ENCODE measurements around the gene ZNF467.
A peak's percentile ranks its signal among the peaks of the same experiment; 100 is the strongest.

The ZNF467 gene

GRCh38 chr7:149790146-149790548, 16.8 kb upstream of the ZNF467 start:
- ChIA-PET CTCF (interaction anchor here (1.0 to 1.5 kb wide), 3 partner anchors 10 to 128 kb away, joined by 3 to 6 read pairs (median 3); no protein-coding TSS in a partner anchor), POLR2A (no interaction called here)
- peak; percentile 44 for DNase-seq (ENCODE audit: extremely low spot score)
- TF ChIP-seq CTCF (IDR thresholded peaks at IDR 0.05; ENCODE audit: control extremely low read depth, extremely low read depth, low read depth, missing control alignments), result peak; percentile 20

- CTCF ChIA-PET, result no interaction called here
- TF ChIP-seq CTCF (IDR thresholded peaks at IDR 0.05; ENCODE audit: control extremely low read depth, extremely low read depth, low read depth, missing control alignments), result no peak
- DNase-seq (ENCODE audit: extremely low spot score), result no peak
- POLR2A ChIA-PET, result no interaction called here
These were observed 15.7 kb upstream of the ZNF467 start for GRCh38 chr7:149789101-149789500.

- ChIA-PET POLR2A (interaction anchor here (0.6 kb wide), 1 partner anchor 162 kb away, joined by 5 read pairs; no protein-coding TSS in a partner anchor), CTCF (no interaction called here)
- TF ChIP-seq CTCF (IDR thresholded peaks at IDR 0.05; ENCODE audit: control extremely low read depth, extremely low read depth, low read depth, missing control alignments), result no peak
- DNase-seq (ENCODE audit: extremely low spot score), result no peak
These were observed 15.0 kb upstream of the ZNF467 start for GRCh38 chr7:149788300-149788851.

- ChIA-PET CTCF (interaction anchor here (1.1 kb wide), 1 partner anchor 125 kb away, joined by 3 read pairs; no protein-coding TSS in a partner anchor), POLR2A (interaction anchor here (0.6 kb wide), 1 partner anchor 161 kb away, joined by 5 read pairs; no protein-coding TSS in a partner anchor)
- TF ChIP-seq CTCF (IDR thresholded peaks at IDR 0.05; ENCODE audit: control extremely low read depth, extremely low read depth, low read depth, missing control alignments), result no peak
- no peak for DNase-seq (ENCODE audit: extremely low spot score)
These were observed 14.3 kb upstream of the ZNF467 start for GRCh38 chr7:149787428-149788299.

- ChIA-PET POLR2A (no interaction called here), CTCF (interaction anchor here (1.4 kb wide), 1 partner anchor 13 kb away, joined by 4 read pairs; no protein-coding TSS in a partner anchor)
- TF ChIP-seq CTCF (IDR thresholded peaks at IDR 0.05; ENCODE audit: control extremely low read depth, extremely low read depth, low read depth, missing control alignments), result no peak
- DNase-seq (ENCODE audit: extremely low spot score), result no peak
These were observed 12.6 kb upstream of the ZNF467 start for GRCh38 chr7:149785983-149786382.

- ChIA-PET POLR2A (no interaction called here), CTCF (interaction anchor here (1.4 kb wide), 1 partner anchor 13 kb away, joined by 4 read pairs; no protein-coding TSS in a partner anchor)
- no peak for DNase-seq (ENCODE audit: extremely low spot score)
- no peak for TF ChIP-seq CTCF (IDR thresholded peaks at IDR 0.05; ENCODE audit: control extremely low read depth, extremely low read depth, low read depth, missing control alignments)
These were observed 12.0 kb upstream of the ZNF467 start for GRCh38 chr7:149785402-149785801.
